Loucy (cell line): ENCODE results near the gene STPG2.

Source experiments
- CTCF ChIP-seq: fragments of 200-600 bp; sonication (generic); conservative IDR thresholded peaks from 2 replicates; pipeline ENCODE4 v1.5.1; 2014; ENCODE audit warnings: mild to moderate bottlenecking, antibody characterized with exemption, low read length
- EZH2phosphoT487 ChIP-seq: fragments of 200-600 bp; IDR thresholded peaks from 2 replicates; pipeline ENCODE4 v1.6.1; 2018; ENCODE audit warnings: antibody characterized with exemption, mild to moderate bottlenecking, moderate library complexity, borderline replicate concordance

GRCh38 chr4:97589481-97590196 is 553.6 kb downstream of the STPG2 start:
- TF ChIP-seq CTCF (no peak), EZH2phosphoT487 (no peak)
